ENCODE data around the gene TGM5. TPM values are rescaled to one million over a fixed set of nuclear protein-coding genes. Genes with fewer than 3 reads are reported as not detected.

Gene TGM5
- total RNA-seq, 3 donors from 2014 or later (not counting 1 experiment from before 2014, with no cell fraction given): not detected

GRCh38 chr15:43210172-43210745 is 56.5 kb downstream of the TGM5 start:
- H3K4me1 ChIP-seq (ENCODE audit: control insufficient read depth, insufficient read depth, low read length): no peaks in the 10 kb centered on the region
- H3K27ac Mint-ChIP-seq: no peak overlapping the region
- intact Hi-C loops (cut with micrococcal nuclease): no loop called here
- no peak overlapping the region for H3K4me3 Mint-ChIP-seq
- H3K27me3 Mint-ChIP-seq (ENCODE audit: low read depth in 2 of 2): peaks cover 13 to 25% of the 10 kb centered on the region in 2 donors
- no peaks in the 10 kb centered on the region for H3K27me3 ChIP-seq (ENCODE audit: control insufficient read depth, insufficient read depth, low read length)
- ATAC-seq (no peak), DNase-seq (no peak)
- no peaks in the 10 kb centered on the region for H3K4me1 Mint-ChIP-seq
- no peaks in the 10 kb centered on the region for H3K9me3 ChIP-seq (ENCODE audit: control insufficient read depth, insufficient read depth, low read length)
- no peaks in the 10 kb centered on the region for H3K9me3 Mint-ChIP-seq
- no peaks in the 10 kb centered on the region for H3K36me3 Mint-ChIP-seq
- no peaks in the 10 kb centered on the region for H3K36me3 ChIP-seq (ENCODE audit: control insufficient read depth, insufficient read depth, low read length)
- no peak overlapping the region for H3K27ac ChIP-seq (ENCODE audit: low read length)
- TF ChIP-seq, protein P1, sequence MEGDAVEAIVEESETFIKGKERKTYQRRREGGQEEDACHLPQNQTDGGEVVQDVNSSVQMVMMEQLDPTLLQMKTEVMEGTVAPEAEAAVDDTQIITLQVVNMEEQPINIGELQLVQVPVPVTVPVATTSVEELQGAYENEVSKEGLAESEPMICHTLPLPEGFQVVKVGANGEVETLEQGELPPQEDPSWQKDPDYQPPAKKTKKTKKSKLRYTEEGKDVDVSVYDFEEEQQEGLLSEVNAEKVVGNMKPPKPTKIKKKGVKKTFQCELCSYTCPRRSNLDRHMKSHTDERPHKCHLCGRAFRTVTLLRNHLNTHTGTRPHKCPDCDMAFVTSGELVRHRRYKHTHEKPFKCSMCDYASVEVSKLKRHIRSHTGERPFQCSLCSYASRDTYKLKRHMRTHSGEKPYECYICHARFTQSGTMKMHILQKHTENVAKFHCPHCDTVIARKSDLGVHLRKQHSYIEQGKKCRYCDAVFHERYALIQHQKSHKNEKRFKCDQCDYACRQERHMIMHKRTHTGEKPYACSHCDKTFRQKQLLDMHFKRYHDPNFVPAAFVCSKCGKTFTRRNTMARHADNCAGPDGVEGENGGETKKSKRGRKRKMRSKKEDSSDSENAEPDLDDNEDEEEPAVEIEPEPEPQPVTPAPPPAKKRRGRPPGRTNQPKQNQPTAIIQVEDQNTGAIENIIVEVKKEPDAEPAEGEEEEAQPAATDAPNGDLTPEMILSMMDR (IDR thresholded peaks at IDR 0.05): no peak
- WGBS (ENCODE audit: insufficient coverage): 90% methylated on average over 15 of the region's 15 CpGs
- H3K4me3 ChIP-seq (ENCODE audit: low read length): no peak overlapping the region

GRCh38 chr15:43209059-43209824 is 57.5 kb downstream of the TGM5 start:
- Histone ChIP-seq H3K4me1 (ENCODE audit: control insufficient read depth, insufficient read depth, low read length) (no peaks in the 10 kb centered on the region), H3K4me3 (ENCODE audit: low read length) (no peak overlapping the region), H3K27ac (ENCODE audit: low read length) (no peak overlapping the region), H3K36me3 (ENCODE audit: control insufficient read depth, insufficient read depth, low read length) (no peaks in the 10 kb centered on the region), H3K9me3 (ENCODE audit: control insufficient read depth, insufficient read depth, low read length) (no peaks in the 10 kb centered on the region), H3K27me3 (ENCODE audit: control insufficient read depth, insufficient read depth, low read length) (no peaks in the 10 kb centered on the region)
- Mint-ChIP-seq H3K4me3 (no peak overlapping the region), H3K36me3 (no peaks in the 10 kb centered on the region), H3K27me3 (ENCODE audit: low read depth in 2 of 2) (peaks cover 13 to 24% of the 10 kb centered on the region in 2 donors), H3K4me1 (peaks cover 0 to 2% of the 10 kb centered on the region in 2 donors), H3K27ac (no peak overlapping the region), H3K9me3 (no peaks in the 10 kb centered on the region)
- intact Hi-C loops (cut with micrococcal nuclease): no loop called here
- TF ChIP-seq, protein P1 (IDR thresholded peaks at IDR 0.05): no peak
- 80% methylated on average over 13 of the region's 13 CpGs for WGBS (ENCODE audit: insufficient coverage)
- ATAC-seq (no peak), DNase-seq (no peak)

DNA sequence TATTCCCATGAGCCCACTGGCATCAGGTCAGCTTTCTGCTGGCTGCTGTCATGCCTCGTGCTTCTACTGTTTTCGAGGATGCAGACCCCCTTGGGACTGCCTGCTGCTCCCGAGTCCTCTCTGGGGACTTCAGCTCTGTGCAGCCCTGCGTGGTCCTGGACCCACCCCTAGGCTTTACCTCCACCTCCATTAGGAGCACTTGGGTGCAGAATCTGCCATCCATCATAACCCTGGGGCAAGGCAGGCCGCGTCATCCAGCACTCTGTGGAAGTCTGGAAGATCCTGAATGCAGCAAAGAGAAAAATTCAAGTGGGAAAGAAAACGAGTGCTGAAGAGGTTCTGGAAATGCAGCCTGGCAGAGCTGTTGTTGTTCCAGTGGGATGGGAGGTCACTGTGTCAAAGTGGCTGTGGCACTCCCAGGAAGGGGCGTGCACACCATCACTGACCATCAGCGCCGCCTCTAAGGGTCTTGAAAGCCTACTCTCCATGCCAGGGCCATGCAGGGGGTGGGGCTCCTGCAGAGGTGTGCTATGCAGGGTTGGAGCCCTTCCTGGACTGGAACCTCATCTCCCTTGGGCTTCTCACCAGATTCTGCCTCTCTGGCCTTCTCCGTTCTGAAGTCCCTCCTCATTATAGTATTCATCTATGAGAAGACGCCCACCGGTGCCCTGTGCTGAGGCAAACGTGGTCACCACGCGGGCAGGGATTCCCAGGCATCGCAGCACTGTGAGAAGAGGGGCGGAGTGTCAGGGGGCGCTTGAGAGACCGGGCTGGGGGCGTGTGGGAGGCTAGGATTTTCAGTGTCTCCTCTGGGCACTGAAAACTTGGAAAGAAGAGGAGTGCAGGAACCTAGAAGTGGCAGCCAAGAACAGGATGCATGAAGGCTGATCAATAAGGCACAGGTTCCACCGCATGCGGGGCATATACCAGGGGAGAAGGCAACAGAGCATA is 58.4 kb downstream of the TGM5 start:
- Histone ChIP-seq H3K4me3 (ENCODE audit: low read length) (no peak overlapping the region), H3K27me3 (ENCODE audit: control insufficient read depth, insufficient read depth, low read length) (no peaks in the 10 kb centered on the region), H3K36me3 (ENCODE audit: control insufficient read depth, insufficient read depth, low read length) (no peaks in the 10 kb centered on the region), H3K27ac (ENCODE audit: low read length) (no peak overlapping the region), H3K9me3 (ENCODE audit: control insufficient read depth, insufficient read depth, low read length) (no peaks in the 10 kb centered on the region), H3K4me1 (ENCODE audit: control insufficient read depth, insufficient read depth, low read length) (no peaks in the 10 kb centered on the region)
- no peak overlapping the region for H3K4me3 Mint-ChIP-seq
- DNase-seq (no peak), ATAC-seq (no peak)
- peaks cover 0 to 6% of the 10 kb centered on the region in 2 donors for H3K4me1 Mint-ChIP-seq
- 73% methylated on average over 23 of the region's 23 CpGs for WGBS (ENCODE audit: insufficient coverage)
- peaks cover 13 to 20% of the 10 kb centered on the region in 2 donors for H3K27me3 Mint-ChIP-seq (ENCODE audit: low read depth in 2 of 2)
- no peaks in the 10 kb centered on the region for H3K9me3 Mint-ChIP-seq
- H3K36me3 Mint-ChIP-seq: no peaks in the 10 kb centered on the region
- TF ChIP-seq, protein P1 (IDR thresholded peaks at IDR 0.05): no peak
- intact Hi-C loops (cut with micrococcal nuclease): no loop called here
- no peak overlapping the region for H3K27ac Mint-ChIP-seq

Measured in natural killer cell (primary cell).